ENCODE measurements around the gene HDAC7.

Gene HDAC7

GRCh38 chr12:47781479-47782371 is 38.0 kb downstream of the HDAC7 start:
- no peak for TF ChIP-seq JUND (IDR thresholded peaks at IDR 0.05; ENCODE audit: low read depth)
- DNase-seq (ENCODE audit: low read depth in 1 of 2, low spot score in 1 of 2) = peak; percentile 82 to 94
- in situ Hi-C loops (cut with HindIII; ENCODE audit: low pct_unique_long_range_greater_than_20kb, low sequenced_read_pairs) = no loop called here

GRCh38 chr12:47779943-47780504 is 39.7 kb downstream of the HDAC7 start:
- no peak for DNase-seq (ENCODE audit: low read depth in 1 of 2, low spot score in 1 of 2)
- TF ChIP-seq JUND (IDR thresholded peaks at IDR 0.05; ENCODE audit: low read depth) = no peak
- in situ Hi-C loops (cut with HindIII; ENCODE audit: low pct_unique_long_range_greater_than_20kb, low sequenced_read_pairs) = no loop called here

GRCh38 chr12:47779301-47779942 is 40.3 kb downstream of the HDAC7 start:
- DNase-seq (ENCODE audit: low read depth in 1 of 2, low spot score in 1 of 2) = peak; percentile 89 to 90
- TF ChIP-seq JUND (IDR thresholded peaks at IDR 0.05; ENCODE audit: low read depth) = no peak
- in situ Hi-C loops (cut with HindIII; ENCODE audit: low pct_unique_long_range_greater_than_20kb, low sequenced_read_pairs) = no loop called here

- DNase-seq (ENCODE audit: low read depth in 1 of 2, low spot score in 1 of 2) = no peak
- in situ Hi-C loops (cut with HindIII; ENCODE audit: low pct_unique_long_range_greater_than_20kb, low sequenced_read_pairs) = no loop called here
- TF ChIP-seq JUND (IDR thresholded peaks at IDR 0.05; ENCODE audit: low read depth) = no peak
Measured at GRCh38 chr12:47778881-47779280, 40.8 kb downstream of the HDAC7 start.

GRCh38 chr12:47777741-47778558 is 41.8 kb downstream of the HDAC7 start:
- DNase-seq (ENCODE audit: low read depth in 1 of 2, low spot score in 1 of 2) = peak in 1 of 2 experiments; percentile 64
- in situ Hi-C loops (cut with HindIII; ENCODE audit: low pct_unique_long_range_greater_than_20kb, low sequenced_read_pairs) = no loop called here
- no peak for TF ChIP-seq JUND (IDR thresholded peaks at IDR 0.05; ENCODE audit: low read depth)

GRCh38 chr12:47777151-47777550 is 42.6 kb downstream of the HDAC7 start:
- DNase-seq (ENCODE audit: low read depth in 1 of 2, low spot score in 1 of 2) = no peak
- TF ChIP-seq JUND (IDR thresholded peaks at IDR 0.05; ENCODE audit: low read depth) = no peak
- in situ Hi-C loops (cut with HindIII; ENCODE audit: low pct_unique_long_range_greater_than_20kb, low sequenced_read_pairs) = no loop called here

- no peak for TF ChIP-seq JUND (IDR thresholded peaks at IDR 0.05; ENCODE audit: low read depth)
- in situ Hi-C loops (cut with HindIII; ENCODE audit: low pct_unique_long_range_greater_than_20kb, low sequenced_read_pairs) = no loop called here
- DNase-seq (ENCODE audit: low read depth in 1 of 2, low spot score in 1 of 2) = no peak
Measured at GRCh38 chr12:47776471-47777143, 43.1 kb downstream of the HDAC7 start.

GRCh38 chr12:47775100-47775911 is 44.4 kb downstream of the HDAC7 start:
- TF ChIP-seq JUND (IDR thresholded peaks at IDR 0.05; ENCODE audit: low read depth) = no peak
- peak in 1 of 2 experiments; percentile 58 for DNase-seq (ENCODE audit: low read depth in 1 of 2, low spot score in 1 of 2)
- in situ Hi-C loops (cut with HindIII; ENCODE audit: low pct_unique_long_range_greater_than_20kb, low sequenced_read_pairs) = no loop called here

GRCh38 chr12:47774663-47775062 is 45.0 kb downstream of the HDAC7 start:
- in situ Hi-C loops (cut with HindIII; ENCODE audit: low pct_unique_long_range_greater_than_20kb, low sequenced_read_pairs) = no loop called here
- no peak for TF ChIP-seq JUND (IDR thresholded peaks at IDR 0.05; ENCODE audit: low read depth)
- DNase-seq (ENCODE audit: low read depth in 1 of 2, low spot score in 1 of 2) = no peak

GRCh38 chr12:47773858-47774580 is 45.7 kb downstream of the HDAC7 start:
- TF ChIP-seq JUND (IDR thresholded peaks at IDR 0.05; ENCODE audit: low read depth) = no peak
- peak in 1 of 2 experiments; percentile 58 for DNase-seq (ENCODE audit: low read depth in 1 of 2, low spot score in 1 of 2)
- in situ Hi-C loops (cut with HindIII; ENCODE audit: low pct_unique_long_range_greater_than_20kb, low sequenced_read_pairs) = no loop called here

Measured in T47D (cell line).